H1 (cell line): ENCODE data around the gene SHOX. TPM values are rescaled to one million over a fixed set of nuclear protein-coding genes. Genes with fewer than 3 reads are reported as not detected.

Source experiments
- CTCF ChIA-PET: fragments of 300-600 bp; sonication (Branson Sonifier 250); formaldehyde crosslinking; loops from one replicate; lab custom pipeline; 2021; ENCODE audit not compliant: partially characterized antibody; lab: Charles Lee
- POLR2A ChIA-PET: fragments of 300-600 bp; sonication (Branson Sonifier 250); formaldehyde crosslinking; loops from one replicate; lab custom pipeline; 2021; ENCODE audit warnings: inconsistent platforms; ENCODE audit not compliant: partially characterized antibody; lab: Charles Lee
- DNase-seq, 2 experiments: peaks; one replicate each; pipeline versions ENCODE4 v3.0.0 to v3.0.0-alpha.2; 2010 to 2022; ENCODE audit warnings: low spot score in 2 of 2, low read depth in 1 of 2, mixed read lengths in 1 of 2
- FAIRE-seq: peaks from 2 replicates; lab custom pipeline; 2011; peaks lifted over from hg19 to GRCh38; lab: Jason Lieb, UNC
- H2AFZ ChIP-seq: 2 replicates; pipeline ENCODE4 v1.8.1; 2012; ENCODE audit warnings: low read length, inconsistent platforms
- H2AK5ac ChIP-seq: 2 replicates; pipeline ENCODE4 v1.6.1; 2013; ENCODE audit warnings: low read depth, low read length
- H2BK120ac ChIP-seq: replicated peaks from 2 replicates; pipeline ENCODE3; 2013; ENCODE audit warnings: low read depth, low read length, inconsistent platforms
- H2BK12ac ChIP-seq: 2 replicates; pipeline ENCODE4 v1.6.1; 2013; ENCODE audit warnings: low read depth, low read length
- H2BK15ac ChIP-seq: 2 replicates; pipeline ENCODE4 v1.6.1; 2013; ENCODE audit warnings: low read length
- H2BK20ac ChIP-seq: 2 replicates; pipeline ENCODE4 v1.6.1; 2013; ENCODE audit warnings: low read length
- H2BK5ac ChIP-seq: 2 replicates; pipeline ENCODE4 v1.6.1; 2013; ENCODE audit warnings: low read depth, low read length
- H3K14ac ChIP-seq: 2 replicates; pipeline ENCODE4 v1.6.1; 2013; ENCODE audit warnings: inconsistent platforms; ENCODE audit not compliant: insufficient read length
- H3K18ac ChIP-seq: 2 replicates; pipeline ENCODE4 v1.6.1; 2013; ENCODE audit warnings: low read length; ENCODE audit errors: extremely low read depth
- H3K23ac ChIP-seq: 2 replicates; pipeline ENCODE4 v1.6.1; 2013; ENCODE audit warnings: inconsistent platforms; ENCODE audit not compliant: insufficient read length
- H3K23me2 ChIP-seq: 2 replicates; pipeline ENCODE4 v1.6.1; 2013; ENCODE audit warnings: low read depth, low read length
- H3K27ac ChIP-seq: 2 replicates; pipeline ENCODE4 v1.6.1; 2011; ENCODE audit warnings: low read depth, low read length, inconsistent platforms
- H3K27me3 ChIP-seq, 4 experiments: replicated peaks in 1 of 4; 1 replicate in 1 of 4; 2 replicates in 3 of 4; pipeline versions ENCODE4 v1.6.1 to v1.8.1; 2011 to 2013; ENCODE audit warnings: low read length in 3 of 4, mild to moderate bottlenecking in 3 of 4, inconsistent platforms in 2 of 4, mixed read lengths in 2 of 4, moderate library complexity in 1 of 4; ENCODE audit not compliant: control insufficient read depth in 3 of 4, insufficient read depth in 3 of 4; ENCODE audit errors: extremely low read depth in 1 of 4
- H3K36me3 ChIP-seq, 4 experiments: 2 replicates each; pipeline versions ENCODE4 v1.6.1 to v1.8.1; 2011 to 2013; ENCODE audit warnings: mild to moderate bottlenecking in 4 of 4, low read length in 3 of 4, moderate library complexity in 2 of 4, control low read depth in 1 of 4, inconsistent platforms in 1 of 4; ENCODE audit not compliant: insufficient read depth in 4 of 4, control insufficient read depth in 2 of 4
- H3K4ac ChIP-seq: replicated peaks from 2 replicates; pipeline ENCODE3; 2013; ENCODE audit warnings: low read length, low read depth, mixed read lengths, inconsistent platforms; ENCODE audit not compliant: insufficient read length
- H3K4me1 ChIP-seq, 4 experiments: replicated peaks in 1 of 4; 1 replicate in 1 of 4; 2 replicates in 3 of 4; pipeline versions ENCODE4 v1.6.1 to v1.8.1; 2011 to 2013; ENCODE audit warnings: low read length in 3 of 4, inconsistent platforms in 2 of 4, mixed read lengths in 1 of 4; ENCODE audit not compliant: insufficient read depth in 4 of 4, control insufficient read depth in 3 of 4
- H3K4me2 ChIP-seq, 2 experiments: 2 replicates each; pipeline versions ENCODE4 v1.6.1 to v1.8.1; 2011 to 2013; ENCODE audit warnings: low read depth in 2 of 2, low read length in 2 of 2, control low read depth in 1 of 2, inconsistent platforms in 1 of 2, mild to moderate bottlenecking in 1 of 2; ENCODE audit not compliant: insufficient read depth in 1 of 2
- H3K4me3 ChIP-seq, 4 experiments: fragments of 200-600, 300-600 bp in 1 of 4; sonication (generic), shearing (Covaris generic), sonication (Bioruptor Twin) in 1 of 4; 2 replicates each; pipeline versions ENCODE4 v1.5.1 to v1.8.1; 2011 to 2016; ENCODE audit warnings: low read length in 4 of 4, low read depth in 3 of 4, control low read depth in 2 of 4, inconsistent platforms in 2 of 4, mild to moderate bottlenecking in 2 of 4, mixed read lengths in 1 of 4, moderate library complexity in 1 of 4; ENCODE audit not compliant: insufficient read depth in 2 of 4; ENCODE audit errors: extremely low read depth in 1 of 4
- H3K56ac ChIP-seq: replicated peaks from 2 replicates; pipeline ENCODE3; 2013; ENCODE audit warnings: low read depth, mild to moderate bottlenecking, mixed read lengths, low read length, inconsistent platforms; ENCODE audit not compliant: insufficient read length
- H3K79me1 ChIP-seq: 2 replicates; pipeline ENCODE4 v1.6.1; 2013; ENCODE audit warnings: low read depth, low read length, control low read depth
- H3K79me2 ChIP-seq, 2 experiments: 2 replicates each; pipeline versions ENCODE4 v1.6.1 to v1.8.1; 2012 to 2013; ENCODE audit warnings: low read length in 2 of 2, mild to moderate bottlenecking in 2 of 2, inconsistent platforms in 1 of 2; ENCODE audit not compliant: insufficient read depth in 2 of 2, control insufficient read depth in 1 of 2
- H3K9ac ChIP-seq, 4 experiments: replicated peaks in 1 of 4; 1 replicate in 1 of 4; 2 replicates in 3 of 4; pipeline versions ENCODE4 v1.6.1 to v1.8.1; 2011 to 2013; ENCODE audit warnings: low read depth in 3 of 4, low read length in 3 of 4, control low read depth in 2 of 4, mild to moderate bottlenecking in 2 of 4, moderate library complexity in 2 of 4, inconsistent platforms in 1 of 4; ENCODE audit errors: extremely low read depth in 1 of 4
- H3K9me3 ChIP-seq, 2 experiments: 2 replicates each; pipeline versions ENCODE4 v1.6.1 to v1.8.1; 2012 to 2013; ENCODE audit warnings: mild to moderate bottlenecking in 2 of 2, moderate library complexity in 2 of 2, control low read depth in 1 of 2, inconsistent platforms in 1 of 2, low read depth in 1 of 2, low read length in 1 of 2, mixed read lengths in 1 of 2; ENCODE audit not compliant: insufficient read depth in 2 of 2
- H4K20me1 ChIP-seq, 2 experiments: replicated peaks in 1 of 2; 2 replicates each; pipeline versions ENCODE3 to v1.8.1; 2011 to 2013; ENCODE audit warnings: inconsistent platforms in 2 of 2, low read length in 2 of 2, mild to moderate bottlenecking in 1 of 2; ENCODE audit not compliant: insufficient read depth in 2 of 2, control insufficient read depth in 1 of 2
- H4K5ac ChIP-seq: 2 replicates; pipeline ENCODE4 v1.6.1; 2013; ENCODE audit warnings: low read length, low read depth, mixed read lengths, inconsistent platforms; ENCODE audit not compliant: insufficient read length
- H4K8ac ChIP-seq: 2 replicates; pipeline ENCODE4 v1.8.0; 2013; ENCODE audit warnings: mild to moderate bottlenecking, moderate library complexity, low read length, inconsistent platforms; ENCODE audit not compliant: insufficient read depth; ENCODE audit errors: extremely low read depth
- H4K91ac ChIP-seq: replicated peaks from 2 replicates; pipeline ENCODE3; 2013; ENCODE audit warnings: low read length, mixed read lengths, inconsistent platforms; ENCODE audit not compliant: insufficient read length
- CEBPB ChIP-seq: IDR thresholded peaks from 2 replicates; pipeline ENCODE4 v1.6.1; 2012; ENCODE audit warnings: low read depth, low read length
- KDM5A ChIP-seq: fragments of 200-600 bp; IDR thresholded peaks from 2 replicates; pipeline ENCODE4 v1.7.1; 2012; ENCODE audit warnings: mild to moderate bottlenecking, low read length, inconsistent platforms, mixed read lengths
- ZNF274 ChIP-seq: IDR thresholded peaks from 2 replicates; pipeline ENCODE4 v1.7.0; 2012; ENCODE audit warnings: low read length, borderline replicate concordance; ENCODE audit errors: extremely low read depth
- WGBS, 2 experiments: shearing (Covaris generic) in 1 of 2; methylation state at CpG; one replicate each; pipeline versions ENCODE4 v1.1.6 to v1.1.7; 2013 to 2015; ENCODE audit warnings: low lambda C conversion rate in 2 of 2, mixed read lengths in 2 of 2, inconsistent platforms in 1 of 2, low coverage in 1 of 2, missing lambda C conversion rate in 1 of 2; ENCODE audit not compliant: insufficient replicate concordance in 2 of 2, insufficient coverage in 1 of 2, insufficient read length in 1 of 2; ENCODE audit errors: extremely low coverage in 1 of 2, missing lambda C conversion rate in 1 of 2; 5-methylcytosine and 5-hydroxymethylcytosine counted together
- polyA plus RNA-seq, 7 experiments: library from polyadenylated mRNA; depleted of rRNA in 3 of 7; stranded (reverse) in 5 of 7; unstranded in 2 of 7; fragments of >200 nt in 5 of 7; fragments of 200-250 nt in 2 of 7; gene quantifications; 1 replicate in 5 of 7; 2 replicates in 1 of 7; 4 replicates in 1 of 7; pipeline versions ENCODE4 v1.2.1 to v1.2.3, GENCODE V29; 2011 to 2013; ENCODE audit warnings: missing spikeins in 2 of 7, mixed read lengths in 2 of 7
- total RNA-seq: library from RNA; stranded (reverse); fragmentation: NEBNext Ultra II Directional; extraction: Animal tissue kit (Norgen Biotek cat#: 25700); gene quantifications from 2 replicates; pipeline ENCODE4 v1.2.1, GENCODE V29; 2021

Gene SHOX
- total and polyA plus RNA-seq, 2 of the 8 experiments (the other 6 are each of a cell fraction or from before 2014, with no cell fraction given), result 0.05 to 0.15 TPM

- H4K91ac ChIP-seq, result no peak overlapping the region
- H3K4me3 ChIP-seq, result no peak overlapping the region
- no peak for FAIRE-seq
- H3K4me1 ChIP-seq, result peaks cover 3 to 8% (median 5%) of the 10 kb centered on the region in 4 experiments
- no peak overlapping the region for H2AFZ ChIP-seq
- TF ChIP-seq KDM5A, result no peak
- TF ChIP-seq ZNF274, result no peak
- no peak for TF ChIP-seq CEBPB
- H3K79me2 ChIP-seq, result no peaks in the 10 kb centered on the region
- no peaks in the 10 kb centered on the region for H4K20me1 ChIP-seq
- H4K5ac ChIP-seq, result no peak overlapping the region
- no peak overlapping the region; the same call in 1 of the 2 replicates for H4K8ac ChIP-seq
- no peak overlapping the region for H2BK15ac ChIP-seq
- no peak overlapping the region for H2BK20ac ChIP-seq
- no peak overlapping the region for H3K4me2 ChIP-seq
- no peaks in the 10 kb centered on the region for H3K79me1 ChIP-seq
- no peak overlapping the region for H2BK120ac ChIP-seq
- no peak overlapping the region for H3K56ac ChIP-seq
- no peak for DNase-seq
- H3K9me3 ChIP-seq, result no peaks in the 10 kb centered on the region
- H3K36me3 ChIP-seq, result no peaks in the 10 kb centered on the region
- H2AK5ac ChIP-seq, result 0 out of 2 replicates have a peak overlapping the region, but pooled peaks have one; percentile 39
- H3K23me2 ChIP-seq, result no peaks in the 10 kb centered on the region
- 91% methylated on average over 20 of the region's 20 CpGs; no CpG with 5 or more reads in 1 of the 2 experiments for WGBS, 2 experiments
- H2BK5ac ChIP-seq, result no peak overlapping the region
- POLR2A ChIA-PET, result no interaction called here
- H3K14ac ChIP-seq, result no peak overlapping the region
- CTCF ChIA-PET, result no interaction called here
- H3K27ac ChIP-seq, result no peak overlapping the region
- no peak overlapping the region for H3K18ac ChIP-seq
- no peaks in the 10 kb centered on the region; a peak in 1 of 7 replicates for H3K27me3 ChIP-seq
- H2BK12ac ChIP-seq, result no peak overlapping the region
- H3K9ac ChIP-seq, result no peak overlapping the region
- no peak overlapping the region for H3K23ac ChIP-seq
- peak overlapping the region; percentile 53 for H3K4ac ChIP-seq
Observed at GRCh38 chrX:662126-662525, 31.5 kb downstream of the SHOX start.
